H1 (cell line): Measurements from ENCODE around the gene CLMP. TPM values are rescaled to one million over a fixed set of nuclear protein-coding genes. Genes with fewer than 3 reads are reported as not detected.

Experiments
- SP1 ChIP-seq: IDR thresholded peaks from 2 replicates; pipeline ENCODE4 v1.6.1; 2011; ENCODE audit warnings: low read depth, low read length
- polyA plus RNA-seq, 7 experiments: library from polyadenylated mRNA; depleted of rRNA in 3 of 7; stranded (reverse) in 5 of 7; unstranded in 2 of 7; fragments of >200 nt in 5 of 7; fragments of 200-250 nt in 2 of 7; gene quantifications; 1 replicate in 5 of 7; 2 replicates in 1 of 7; 4 replicates in 1 of 7; pipeline versions ENCODE4 v1.2.1 to v1.2.3, GENCODE V29; 2011 to 2013; ENCODE audit warnings: missing spikeins in 2 of 7, mixed read lengths in 2 of 7
- total RNA-seq: library from RNA; stranded (reverse); fragmentation: NEBNext Ultra II Directional; extraction: Animal tissue kit (Norgen Biotek cat#: 25700); gene quantifications from 2 replicates; pipeline ENCODE4 v1.2.1, GENCODE V29; 2021

CLMP gene
- total and polyA plus RNA-seq, 2 of the 8 experiments (the other 6 are each of a cell fraction or from before 2014, with no cell fraction given), result 9.9 to 24.1 TPM

DNA sequence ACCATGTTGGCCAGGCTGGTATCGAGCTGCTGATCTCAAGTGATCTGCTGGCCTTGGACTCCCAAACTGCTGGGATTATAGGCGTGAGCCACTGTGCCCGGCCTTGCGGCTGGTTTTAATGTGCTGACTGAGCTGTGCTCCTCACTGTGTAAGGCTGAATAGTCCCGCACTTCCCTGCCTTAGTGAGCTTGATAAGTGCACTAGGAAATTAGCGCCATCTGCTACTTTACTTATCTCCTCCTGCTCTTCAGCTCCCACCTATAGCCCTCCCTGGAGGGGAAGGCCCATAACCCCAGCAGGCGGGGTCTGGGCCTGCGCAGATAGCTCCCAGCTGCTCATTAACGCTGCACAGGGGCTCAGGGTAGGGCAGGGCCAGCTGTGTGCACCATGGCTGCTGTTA is 49.4 kb downstream of the CLMP start (continued):
- no peak for TF ChIP-seq SP1
- TF ChIP-seq, all 59 proteins: peak for 0
